Activated CD4-positive, alpha-beta T cell treated with anti-CD3 and anti-CD28 coated beads, Interleukin-2, amount 50 U/mL, for 4 hours (primary cell): ENCODE measurements around the gene SPAG6.
A peak's percentile ranks its signal among the peaks of the same experiment; 100 is the strongest.
"Not testable (repeated sequence)": the region's sequence is repeated elsewhere in the genome, so short reads cannot be mapped to it uniquely, and the experiment has no call there.

Experiments
- DNase-seq, 2 experiments: peaks; one replicate each; pipeline ENCODE4 v3.0.0-alpha.2; 2020

The SPAG6 gene

DNA sequence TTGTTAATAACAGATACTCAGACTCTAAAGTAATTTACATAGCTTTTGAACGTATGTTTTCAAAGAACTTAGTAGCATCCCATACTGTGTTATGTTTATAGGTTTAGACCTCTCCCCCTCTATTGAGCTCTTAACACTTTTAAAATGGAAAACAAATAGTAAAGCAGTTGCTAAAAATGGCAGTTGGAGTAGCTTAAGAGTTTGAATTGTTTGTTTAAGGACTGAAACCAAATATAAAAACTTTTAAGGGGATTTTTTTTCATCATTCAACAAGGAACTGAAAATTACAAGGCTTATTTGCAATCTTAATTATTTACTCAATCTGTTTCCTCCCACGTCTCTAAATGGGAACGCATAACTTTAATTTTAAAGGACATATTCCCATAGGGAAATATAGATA is 1.6 kb upstream of the SPAG6 start:
- DNase-seq: no peak

DNA sequence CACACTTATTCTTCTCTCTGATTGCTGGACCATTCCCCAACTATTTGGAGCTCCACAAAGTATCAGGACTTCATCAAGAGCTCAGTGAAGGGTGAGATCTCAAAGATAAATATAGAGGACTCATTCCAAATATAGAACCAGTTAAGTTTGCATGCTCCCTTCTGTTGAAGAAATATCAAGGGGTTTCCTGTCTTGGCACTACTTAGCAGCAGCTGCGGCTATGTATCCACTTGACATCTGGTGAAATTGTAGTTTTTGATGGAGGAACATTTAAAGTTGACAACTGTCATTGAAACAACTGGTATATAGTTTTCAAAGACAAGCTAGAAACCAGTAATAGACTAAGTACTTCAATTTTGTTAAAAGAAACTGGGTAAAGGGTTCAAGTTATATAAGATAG is 1.0 kb upstream of the SPAG6 start:
- DNase-seq: no peak

DNA sequence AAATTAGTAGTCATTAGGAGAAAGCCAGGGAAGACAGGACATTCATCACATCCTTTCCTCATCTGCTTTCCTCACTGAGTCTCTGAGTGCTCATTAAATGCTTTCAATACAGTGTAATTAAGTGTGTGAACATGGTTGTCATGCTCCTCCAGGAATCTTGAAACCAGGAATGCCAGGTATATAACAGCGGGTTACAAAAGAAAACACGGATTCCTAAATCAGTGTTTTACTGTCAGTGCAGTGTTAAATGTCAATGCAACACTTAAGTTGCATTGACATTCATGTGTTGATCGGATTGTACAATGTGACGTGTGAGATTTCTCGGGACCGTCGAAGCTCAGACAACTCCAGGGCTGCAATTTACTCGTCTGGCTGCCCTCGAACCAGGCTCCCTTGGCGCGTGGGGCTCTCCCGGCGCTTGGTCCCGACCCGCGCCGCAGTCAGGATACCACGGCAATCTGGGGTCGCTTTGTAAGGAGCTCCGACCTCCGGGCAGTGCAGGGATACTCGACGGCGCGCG is 455 bp upstream of the SPAG6 start:
- DNase-seq: no peak

DNA sequence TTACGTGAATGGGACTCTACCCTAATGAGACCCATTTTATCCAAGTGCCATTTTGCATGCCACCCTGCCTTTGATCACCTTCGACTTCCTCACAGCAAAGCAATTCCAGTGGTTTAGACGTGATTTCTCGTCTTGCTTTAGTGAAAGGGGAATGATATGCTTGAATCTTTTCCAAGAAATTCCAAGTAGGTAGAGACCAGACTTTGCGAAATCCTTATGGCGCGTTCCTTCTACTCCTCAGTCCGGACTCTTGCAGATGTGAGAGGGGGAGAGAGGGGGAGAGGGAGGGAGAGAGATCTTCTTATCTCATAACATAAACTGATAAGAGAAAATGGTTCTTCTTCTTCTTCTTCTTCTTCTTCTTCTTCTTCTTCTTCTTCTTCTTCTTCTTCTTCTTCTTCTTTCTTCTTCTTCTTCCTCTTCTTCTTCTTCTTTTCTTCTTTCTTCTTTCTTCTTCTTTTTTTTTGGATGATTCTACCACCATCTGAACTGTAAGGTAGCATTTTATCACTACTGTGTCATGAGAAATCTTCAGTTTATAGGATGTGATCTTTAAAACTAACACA is 883 bp downstream of the SPAG6 start:
- no peak for DNase-seq

DNA sequence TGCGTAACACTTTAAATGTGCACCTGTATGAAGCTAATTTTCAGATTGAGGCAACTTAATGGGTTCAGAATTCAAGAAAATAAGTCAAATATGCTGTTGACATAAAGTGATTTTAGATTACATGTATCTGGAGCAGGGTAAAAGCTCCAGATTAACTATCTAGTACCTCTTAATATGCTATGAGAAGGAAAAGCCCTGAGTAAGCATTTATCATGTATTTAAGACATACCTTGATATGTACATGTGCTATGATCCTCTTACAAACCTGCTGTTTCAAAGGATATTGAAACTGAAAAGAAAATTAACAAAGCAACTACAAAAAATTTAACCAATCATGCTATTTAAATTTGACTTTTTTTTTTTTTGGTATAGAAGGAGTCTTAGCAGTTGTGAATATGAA is 4.5 kb downstream of the SPAG6 start:
- no peak for DNase-seq

DNA sequence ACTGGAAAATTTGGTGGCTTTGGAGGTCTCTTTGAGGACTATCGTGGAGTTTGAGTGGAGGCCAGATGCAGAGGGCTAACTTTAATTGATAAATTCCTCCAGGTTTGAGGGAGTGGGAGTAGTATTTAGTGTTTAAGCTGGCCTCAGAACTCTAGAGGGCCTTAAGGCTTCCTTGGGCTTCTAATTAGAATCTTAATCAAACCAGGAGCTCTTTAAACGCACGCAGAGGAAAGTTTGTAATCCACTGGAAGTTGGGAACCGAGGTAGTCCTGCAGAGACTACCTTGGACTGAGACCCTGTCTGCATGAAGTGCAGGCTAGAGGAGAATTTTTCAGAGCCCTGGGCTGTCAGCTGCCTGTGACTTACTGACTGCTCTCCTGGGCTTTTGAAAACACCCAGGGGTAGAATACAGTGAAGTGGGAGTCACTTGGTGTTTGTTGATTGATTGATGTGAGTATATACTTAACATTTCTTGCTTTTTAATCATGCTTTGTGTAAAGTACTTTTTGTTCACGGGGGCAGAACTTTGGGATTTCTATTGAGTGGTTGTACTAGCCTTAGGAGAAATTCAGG is 5.9 kb downstream of the SPAG6 start:
- no peak for DNase-seq

DNA sequence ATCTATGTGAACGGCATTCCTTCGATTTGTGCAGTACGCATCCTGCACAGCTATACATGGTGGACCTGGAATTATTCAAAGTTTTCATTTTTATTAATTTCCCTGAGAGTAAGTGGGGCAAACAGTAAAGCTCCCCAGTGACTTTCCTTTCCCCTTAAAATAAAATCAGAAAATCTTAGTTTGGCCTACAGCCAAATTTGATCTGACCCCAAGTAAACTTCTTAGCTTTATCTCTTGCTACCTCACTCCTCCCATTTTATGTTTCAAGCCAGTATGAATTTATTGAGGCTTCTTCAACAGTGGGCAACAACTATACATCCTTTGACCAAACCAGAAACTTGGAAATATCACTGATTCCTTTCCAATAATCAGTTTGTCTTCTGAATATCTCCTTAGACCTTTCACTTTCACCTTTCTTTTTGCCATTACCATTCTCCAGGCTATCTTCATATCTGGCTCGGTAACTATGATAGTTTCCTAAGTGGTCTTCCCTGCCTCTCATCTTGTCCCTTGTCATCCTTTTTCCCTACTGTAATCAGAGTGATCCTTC is 11.1 kb downstream of the SPAG6 start:
- no peak for DNase-seq

DNA sequence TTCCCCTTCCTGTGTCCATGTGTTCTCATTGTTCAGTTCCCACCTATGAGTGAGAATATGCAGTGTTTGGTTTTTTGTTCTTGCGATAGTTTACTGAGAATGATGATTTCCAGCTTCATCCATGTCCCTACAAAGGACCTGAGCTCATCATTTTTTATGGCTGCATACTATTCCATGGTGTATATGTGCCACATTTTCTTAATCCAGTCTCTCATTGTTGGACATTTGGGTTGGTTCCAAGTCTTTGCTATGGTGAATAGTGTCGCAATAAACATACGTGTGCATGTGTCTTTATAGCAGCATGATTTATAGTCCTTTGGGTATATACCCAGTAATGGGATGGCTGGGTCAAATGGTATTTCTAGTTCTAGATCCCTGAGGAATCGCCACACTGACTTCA is 12.5 kb downstream of the SPAG6 start:
- DNase-seq: not testable (repeated sequence)

DNA sequence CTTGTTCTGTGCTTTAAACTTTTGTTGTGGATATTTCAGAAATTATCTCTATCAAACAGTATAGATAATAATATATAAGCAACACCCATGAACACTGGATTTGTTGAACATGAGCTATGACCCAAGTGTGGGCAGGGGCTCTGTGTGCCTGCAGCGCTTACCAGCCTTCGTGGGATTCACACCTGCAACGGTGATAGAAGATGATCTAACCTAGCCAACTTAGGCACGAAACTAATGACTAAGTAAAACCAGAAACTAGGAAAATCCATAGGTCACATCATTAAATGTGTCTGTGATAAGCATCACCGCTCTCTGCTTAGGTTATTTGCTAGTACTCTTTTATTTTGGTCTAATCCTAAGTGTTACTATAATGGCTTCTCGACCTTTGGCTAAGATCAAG is 18.0 kb downstream of the SPAG6 start:
- no peak for DNase-seq

DNA sequence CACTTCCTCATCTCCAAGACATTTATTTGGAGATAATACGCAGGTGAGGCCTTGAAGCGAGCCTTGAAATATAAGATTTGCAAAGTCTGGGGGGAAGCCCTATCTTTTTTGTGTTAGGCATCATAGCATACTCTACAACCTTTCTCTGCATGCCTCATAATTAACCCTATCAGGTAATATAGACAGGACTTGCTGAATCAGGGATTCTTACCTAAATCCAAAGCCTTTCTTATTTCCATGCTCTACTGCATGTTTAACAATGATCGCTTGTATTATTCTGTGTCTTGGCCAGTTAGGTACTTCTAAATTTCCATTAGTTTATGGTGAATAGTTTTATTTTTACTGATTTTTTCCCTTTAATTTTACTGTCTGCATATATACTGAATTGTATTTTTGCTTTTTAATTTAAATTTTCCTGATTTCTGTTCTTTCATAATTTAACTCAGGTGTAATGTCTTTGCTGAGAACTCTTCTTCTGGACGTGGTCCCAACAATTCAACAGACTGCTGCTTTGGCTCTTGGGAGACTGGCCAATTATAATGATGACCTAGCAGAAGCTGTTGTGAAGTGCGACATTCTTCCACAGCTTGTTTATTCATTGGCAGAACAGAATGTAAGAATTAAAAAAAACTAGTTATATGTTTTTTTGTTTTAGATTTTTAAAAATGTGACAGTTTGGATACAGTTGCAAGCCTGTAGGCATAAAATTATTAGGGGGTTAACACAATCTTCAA is 19.3 kb downstream of the SPAG6 start:
- no peak for DNase-seq

DNA sequence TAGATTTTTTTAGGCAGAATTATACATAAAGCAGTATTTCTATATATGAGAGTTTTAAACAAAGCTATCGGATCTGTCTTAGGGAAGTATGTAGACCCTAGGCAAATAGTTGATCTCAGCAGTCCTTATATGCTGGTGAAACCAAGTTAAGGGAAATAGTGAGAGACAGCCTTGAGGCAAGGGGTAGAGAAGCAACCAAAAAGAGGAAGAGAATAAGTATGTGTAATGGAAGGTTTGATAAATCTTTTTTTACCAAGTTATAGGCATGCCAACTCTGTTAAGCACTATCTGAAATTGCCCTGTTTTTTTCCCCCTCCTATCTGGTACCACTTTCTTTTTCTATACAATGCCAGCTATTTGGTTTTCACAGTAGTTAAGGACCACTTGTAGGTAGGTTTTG is 19.9 kb downstream of the SPAG6 start:
- no peak for DNase-seq

DNA sequence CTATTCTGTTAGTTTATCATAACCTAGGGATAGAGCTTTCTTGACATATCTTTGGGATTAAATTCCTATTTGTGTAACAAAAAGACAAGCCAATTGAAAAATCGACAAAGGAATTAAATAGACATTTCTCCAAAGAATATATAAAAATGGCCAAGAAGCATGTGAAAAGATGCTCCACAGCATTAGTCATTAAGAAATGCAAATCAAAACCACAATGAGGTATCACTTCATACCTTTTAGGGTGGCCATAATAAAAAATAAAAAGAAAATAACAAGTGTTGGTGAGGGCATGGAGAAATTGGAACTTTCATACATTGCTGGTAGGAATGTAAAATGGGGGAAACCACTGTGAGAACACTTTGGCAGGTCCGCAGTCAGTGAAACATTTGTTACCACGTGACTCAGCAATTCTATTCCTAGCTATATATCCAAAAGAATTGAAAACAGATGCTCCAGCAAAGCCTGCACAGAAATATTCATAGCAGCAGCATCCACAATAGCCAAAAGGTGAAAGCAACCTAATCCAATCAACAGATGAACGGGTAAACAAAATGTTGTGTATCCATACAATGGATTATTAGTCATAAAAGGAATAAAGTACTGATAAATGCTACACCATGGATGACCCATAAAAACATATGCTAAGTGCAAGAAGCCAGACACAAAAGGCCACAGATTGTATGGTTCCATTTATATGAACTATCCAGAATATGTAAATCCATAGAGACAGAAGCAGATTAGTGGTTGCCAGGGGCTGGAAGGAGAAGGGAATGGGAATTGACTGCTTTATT is 20.5 kb downstream of the SPAG6 start:
- no peak for DNase-seq

DNA sequence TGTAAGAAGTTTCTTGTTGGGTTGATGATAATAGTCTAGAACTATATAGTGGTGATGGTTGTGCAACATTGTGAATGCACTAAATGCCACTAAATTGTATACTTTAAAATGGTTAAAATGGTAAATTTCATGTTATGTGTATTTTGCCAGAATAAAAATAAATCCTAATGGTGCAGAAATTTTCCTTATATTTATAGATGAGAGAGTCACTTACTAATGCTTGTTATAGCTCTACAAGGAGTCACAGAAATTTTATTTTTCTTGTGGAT is 21.1 kb downstream of the SPAG6 start:
- no peak for DNase-seq

DNA sequence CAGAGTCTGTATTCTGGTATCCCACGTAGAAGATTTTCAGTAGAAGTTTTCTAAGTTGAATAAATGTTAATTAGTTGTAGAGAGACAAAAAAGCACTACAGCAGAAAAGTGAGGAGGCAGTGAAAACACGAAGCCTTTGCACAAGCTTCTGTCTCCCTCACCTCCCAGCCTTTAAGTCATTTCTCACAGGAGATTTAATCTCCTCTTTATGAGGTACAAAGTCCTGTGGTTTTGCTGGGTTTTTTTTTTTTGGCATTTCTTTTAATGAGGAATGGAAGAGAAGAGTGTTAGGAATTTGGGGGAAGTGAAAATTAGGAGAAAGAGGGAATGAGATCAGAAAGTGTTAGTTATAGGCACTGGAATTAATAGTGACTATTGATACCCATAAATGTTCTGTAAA is 21.5 kb downstream of the SPAG6 start:
- DNase-seq: no peak

DNA sequence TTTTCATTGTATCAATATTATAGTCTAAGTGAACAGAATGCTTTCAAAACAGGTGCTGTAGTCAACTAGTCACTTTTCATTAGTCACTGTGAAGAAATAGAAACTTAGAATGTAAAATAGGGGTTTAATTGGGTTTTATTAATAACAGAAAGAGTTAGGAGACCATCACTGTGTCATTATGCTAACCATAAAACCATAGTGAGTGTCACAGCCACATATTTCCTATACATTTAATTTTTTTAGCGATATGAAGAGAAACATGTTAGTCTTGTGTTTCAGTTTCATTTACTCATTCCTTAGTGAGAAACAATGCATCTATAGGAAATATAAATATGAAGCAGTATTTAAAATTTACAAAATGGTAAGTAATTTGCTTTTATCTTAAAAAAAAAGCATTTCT is 22.2 kb downstream of the SPAG6 start:
- DNase-seq: no peak

DNA sequence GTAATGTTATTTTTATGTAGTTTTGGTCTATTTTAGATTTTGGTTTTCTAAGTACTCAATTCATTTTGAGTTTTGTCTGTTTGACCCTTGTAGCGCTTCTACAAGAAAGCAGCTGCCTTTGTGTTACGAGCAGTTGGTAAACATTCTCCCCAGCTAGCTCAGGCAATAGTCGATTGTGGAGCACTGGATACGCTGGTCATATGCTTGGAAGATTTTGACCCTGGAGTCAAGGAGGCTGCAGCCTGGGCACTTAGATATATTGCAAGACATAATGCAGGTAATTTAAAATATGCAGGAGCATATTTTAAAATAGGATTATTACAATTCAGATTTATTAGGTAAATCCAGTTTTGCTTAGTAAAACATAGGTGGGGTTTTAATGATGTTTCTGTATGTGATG is 23.1 kb downstream of the SPAG6 start:
- no peak for DNase-seq

DNA sequence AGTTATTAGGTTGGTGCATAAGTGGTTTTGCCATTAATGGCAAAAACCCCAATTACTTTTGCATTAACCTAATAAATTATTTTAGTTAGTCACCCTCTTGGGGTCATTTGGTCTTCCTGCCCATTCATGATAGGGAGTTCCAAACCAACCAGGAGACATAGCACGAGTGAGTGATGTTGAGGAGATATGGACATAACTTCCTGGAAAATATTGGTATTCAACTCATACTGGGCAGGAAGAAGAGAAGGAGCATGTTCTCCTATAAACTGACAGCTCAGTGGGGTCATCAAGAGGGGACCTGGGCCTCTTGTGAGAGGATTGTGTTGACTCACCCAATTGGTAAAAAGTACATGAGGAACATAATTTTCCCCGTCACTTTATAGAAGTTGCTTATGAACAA is 23.7 kb downstream of the SPAG6 start:
- no peak for DNase-seq

DNA sequence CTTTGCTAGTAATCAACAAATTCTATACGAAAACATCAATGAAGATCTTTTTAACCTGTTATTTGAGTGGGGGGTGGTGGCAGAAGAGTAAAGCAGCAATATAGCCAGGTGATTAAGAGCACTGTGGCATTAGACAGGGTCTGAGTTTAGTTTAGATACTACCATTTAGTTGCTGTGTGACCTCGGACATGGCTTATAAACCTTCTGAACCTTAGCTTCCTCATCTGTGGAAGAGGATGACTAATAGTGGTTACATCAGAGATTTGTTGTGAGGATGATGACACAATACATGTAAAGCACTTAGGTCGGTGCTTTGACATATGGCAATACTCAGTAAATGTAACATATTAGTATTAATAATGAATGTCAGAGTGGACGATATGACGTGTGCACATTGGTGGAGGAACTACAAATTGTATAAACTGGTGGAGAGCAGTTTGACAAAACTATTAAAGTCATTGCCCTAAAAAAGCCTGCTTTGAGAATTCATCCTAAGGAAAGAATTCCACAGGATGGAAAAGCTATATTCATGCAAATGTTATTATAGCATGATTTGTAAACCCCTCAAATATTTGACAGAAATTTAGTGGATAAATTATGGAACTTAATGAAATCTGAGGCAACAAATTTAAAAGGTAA is 24.3 kb downstream of the SPAG6 start:
- no peak for DNase-seq

DNA sequence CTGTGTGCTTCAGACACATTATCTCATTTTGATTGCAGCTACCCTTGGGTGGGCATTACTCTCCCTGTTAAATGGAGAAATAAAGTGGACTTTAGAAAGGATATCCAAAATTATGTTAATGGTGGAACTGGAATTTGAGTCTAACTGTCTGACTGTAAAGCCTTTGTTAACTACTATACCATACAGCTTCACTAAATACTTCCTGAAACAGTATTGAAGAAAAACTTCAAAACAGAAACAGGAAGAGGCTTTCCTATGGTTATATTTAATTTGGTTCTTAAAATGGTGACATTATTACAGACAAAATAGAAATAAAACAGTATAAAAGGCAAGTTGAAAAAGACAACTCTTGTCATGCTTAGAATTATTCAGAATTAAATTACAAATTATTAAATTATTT is 25.0 kb downstream of the SPAG6 start:
- DNase-seq: no peak

DNA sequence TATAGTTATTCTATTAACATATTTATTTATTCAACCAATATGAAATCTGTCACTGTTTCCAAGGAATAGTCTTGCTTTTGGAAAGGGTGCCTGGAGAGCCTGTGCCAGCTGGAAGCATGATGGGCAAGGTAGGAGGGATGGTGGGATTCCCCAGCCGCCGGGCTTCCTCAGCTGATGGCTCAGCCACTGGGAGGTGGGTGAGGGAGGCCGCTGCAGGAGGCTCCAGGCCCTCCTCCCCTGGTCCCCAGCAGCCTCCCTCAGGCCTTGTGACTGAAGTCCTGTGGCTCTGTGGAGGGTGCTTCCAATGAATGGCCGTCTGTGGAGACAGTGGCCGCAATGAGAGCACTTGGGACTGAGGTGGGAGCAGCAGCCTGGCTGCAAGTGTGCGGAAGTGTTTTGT is 27.0 kb downstream of the SPAG6 start:
- no peak for DNase-seq

DNA sequence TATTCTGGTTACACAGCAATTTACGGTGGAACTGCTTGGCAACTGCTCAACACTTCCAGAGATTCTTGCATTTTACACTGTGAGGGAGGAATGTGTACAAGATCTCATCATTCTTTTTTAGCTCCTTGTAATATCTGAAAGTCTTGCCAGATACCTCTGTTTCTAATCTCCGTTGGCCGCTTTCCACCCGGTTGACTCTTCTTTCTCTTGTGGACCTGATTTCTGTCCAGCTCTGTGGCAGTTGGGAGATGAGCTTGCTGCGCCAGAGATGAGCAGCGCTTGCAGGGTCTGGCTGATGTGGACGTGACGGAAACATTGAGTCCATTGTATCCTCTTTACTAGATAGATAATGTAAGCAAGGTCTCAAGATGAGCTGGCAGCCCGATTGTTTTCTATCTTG is 27.6 kb downstream of the SPAG6 start:
- no peak for DNase-seq

DNA sequence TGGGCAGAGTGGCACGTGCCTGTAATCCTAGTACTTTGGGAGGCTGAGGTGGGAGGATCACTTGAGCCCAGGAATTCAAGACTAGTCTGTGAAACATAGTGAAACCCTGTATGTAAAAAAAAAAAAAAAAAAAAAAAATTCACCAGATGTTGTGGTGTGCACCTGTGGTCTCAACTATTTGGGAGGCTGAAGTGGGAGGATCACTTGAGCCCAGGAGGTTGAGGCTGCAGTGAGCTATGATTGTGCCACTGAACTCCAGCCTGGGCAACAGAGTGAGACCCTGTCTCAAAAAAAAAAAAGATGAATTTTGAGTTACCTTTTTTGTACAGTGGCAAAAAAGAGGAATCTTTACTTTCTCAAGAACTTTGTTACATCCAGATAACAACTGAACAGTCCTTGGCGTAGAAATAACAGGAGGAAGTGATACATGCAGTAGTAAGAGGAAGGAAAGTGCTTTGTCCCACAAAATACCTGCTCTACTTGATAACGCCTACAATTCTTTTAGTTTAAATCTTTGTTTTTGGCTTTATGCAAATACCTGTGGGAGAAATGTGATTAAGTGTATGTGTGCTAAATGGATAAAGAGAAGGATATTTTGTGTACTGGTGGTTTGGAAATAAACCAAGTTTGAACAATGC is 29.3 kb downstream of the SPAG6 start:
- no peak for DNase-seq

DNA sequence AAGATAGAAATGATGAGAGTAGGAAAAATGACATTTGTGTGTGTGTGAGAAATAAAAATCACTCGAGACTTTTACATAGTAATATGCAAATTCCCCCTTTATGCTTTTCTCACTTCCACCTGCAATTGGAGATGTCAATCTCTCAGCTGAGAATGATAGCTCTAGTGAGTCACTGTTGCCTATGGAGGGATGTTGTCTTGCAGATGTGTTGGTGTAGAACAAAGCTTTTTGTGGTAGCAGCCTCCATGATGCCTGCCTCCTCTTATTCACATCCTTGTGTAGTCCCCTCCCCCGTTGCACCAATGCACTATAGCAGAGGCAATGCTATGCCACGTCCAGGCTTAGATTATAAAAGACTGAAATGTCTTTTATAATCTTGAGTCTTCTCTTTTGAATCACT is 33.8 kb downstream of the SPAG6 start:
- DNase-seq: peak; percentile 17 to 30
